ENCODE results near the gene MSI1. TPM values are rescaled to one million over a fixed set of nuclear protein-coding genes. Genes with fewer than 3 reads are reported as not detected.

The MSI1 gene
- total and polyA plus RNA-seq, 2 donors (not counting 1 experiment from before 2014, with no cell fraction given), result not detected

GRCh38 chr12:120343692-120344091, 25.3 kb downstream of the MSI1 start:
- no peaks in the 10 kb centered on the region for H3K27me3 ChIP-seq (ENCODE audit: control insufficient read depth, insufficient read depth, low read length)
- no peaks in the 10 kb centered on the region for H3K36me3 ChIP-seq (ENCODE audit: control insufficient read depth, insufficient read depth, low read length)
- no peak overlapping the region for H3K4me3 ChIP-seq (replicated peaks in 1 of 4; ENCODE audit: control extremely low read depth in 1 of 4, insufficient read depth in 1 of 4, low read depth in 3 of 4, low read length in 4 of 4)
- H3K4me1 ChIP-seq (ENCODE audit: control insufficient read depth, extremely low read depth, insufficient read depth, low read length), result no peaks in the 10 kb centered on the region
- no peaks in the 10 kb centered on the region for H4K20me1 ChIP-seq (ENCODE audit: control insufficient read depth, extremely low read depth, insufficient read depth, low read length)
- no peak for DNase-seq (ENCODE audit: low read depth in 2 of 2)
- H2AFZ ChIP-seq (ENCODE audit: low read length), result no peak overlapping the region
- H3K9ac ChIP-seq (ENCODE audit: insufficient read depth, low read length), result no peak overlapping the region
- no peaks in the 10 kb centered on the region for H3K79me2 ChIP-seq (ENCODE audit: control insufficient read depth, insufficient read depth, low read length)
- TF ChIP-seq CTCF (conservative IDR thresholded peaks at IDR 0.05 in 1 of 2, IDR thresholded peaks at IDR 0.05 in 1 of 2; ENCODE audit: low read depth in 1 of 2, low read length in 2 of 2) (no peak), EZH2 (IDR thresholded peaks at IDR 0.05; ENCODE audit: low read length, missing control alignments) (no peak)
- no peaks in the 10 kb centered on the region for H3K9me3 ChIP-seq (ENCODE audit: control insufficient read depth, insufficient read depth, low read depth, low read length)
- no peak overlapping the region for H3K4me2 ChIP-seq (ENCODE audit: extremely low read depth, insufficient read depth, low read length)
- H3K27ac ChIP-seq (ENCODE audit: insufficient read depth, low read length), result no peak overlapping the region

- Histone ChIP-seq H3K4me2 (ENCODE audit: extremely low read depth, insufficient read depth, low read length) (no peak overlapping the region), H3K79me2 (ENCODE audit: control insufficient read depth, insufficient read depth, low read length) (no peaks in the 10 kb centered on the region), H3K27ac (ENCODE audit: insufficient read depth, low read length) (no peak overlapping the region), H3K9ac (ENCODE audit: insufficient read depth, low read length) (no peak overlapping the region), H3K27me3 (ENCODE audit: control insufficient read depth, insufficient read depth, low read length) (peaks cover 1% of the 10 kb centered on the region), H3K4me3 (replicated peaks in 1 of 4; ENCODE audit: control extremely low read depth in 1 of 4, insufficient read depth in 1 of 4, low read depth in 3 of 4, low read length in 4 of 4) (no peak overlapping the region), H2AFZ (ENCODE audit: low read length) (no peak overlapping the region), H4K20me1 (ENCODE audit: control insufficient read depth, extremely low read depth, insufficient read depth, low read length) (no peaks in the 10 kb centered on the region), H3K9me3 (ENCODE audit: control insufficient read depth, insufficient read depth, low read depth, low read length) (no peaks in the 10 kb centered on the region), H3K36me3 (ENCODE audit: control insufficient read depth, insufficient read depth, low read length) (no peaks in the 10 kb centered on the region), H3K4me1 (ENCODE audit: control insufficient read depth, extremely low read depth, insufficient read depth, low read length) (no peaks in the 10 kb centered on the region)
- TF ChIP-seq CTCF (conservative IDR thresholded peaks at IDR 0.05 in 1 of 2, IDR thresholded peaks at IDR 0.05 in 1 of 2; ENCODE audit: low read depth in 1 of 2, low read length in 2 of 2) (no peak), EZH2 (IDR thresholded peaks at IDR 0.05; ENCODE audit: low read length, missing control alignments) (no peak)
- no peak for DNase-seq (ENCODE audit: low read depth in 2 of 2)
Measured at GRCh38 chr12:120343039-120343537, 25.9 kb downstream of the MSI1 start.

- TF ChIP-seq CTCF (conservative IDR thresholded peaks at IDR 0.05 in 1 of 2, IDR thresholded peaks at IDR 0.05 in 1 of 2; ENCODE audit: low read depth in 1 of 2, low read length in 2 of 2) (no peak), EZH2 (IDR thresholded peaks at IDR 0.05; ENCODE audit: low read length, missing control alignments) (no peak)
- Histone ChIP-seq H4K20me1 (ENCODE audit: control insufficient read depth, extremely low read depth, insufficient read depth, low read length) (no peaks in the 10 kb centered on the region), H3K9ac (ENCODE audit: insufficient read depth, low read length) (no peak overlapping the region), H3K79me2 (ENCODE audit: control insufficient read depth, insufficient read depth, low read length) (no peaks in the 10 kb centered on the region), H3K27ac (ENCODE audit: insufficient read depth, low read length) (no peak overlapping the region), H3K4me2 (ENCODE audit: extremely low read depth, insufficient read depth, low read length) (no peak overlapping the region), H3K9me3 (ENCODE audit: control insufficient read depth, insufficient read depth, low read depth, low read length) (no peaks in the 10 kb centered on the region), H3K36me3 (ENCODE audit: control insufficient read depth, insufficient read depth, low read length) (no peaks in the 10 kb centered on the region), H3K4me3 (replicated peaks in 1 of 4; ENCODE audit: control extremely low read depth in 1 of 4, insufficient read depth in 1 of 4, low read depth in 3 of 4, low read length in 4 of 4) (no peak overlapping the region), H2AFZ (ENCODE audit: low read length) (no peak overlapping the region), H3K27me3 (ENCODE audit: control insufficient read depth, insufficient read depth, low read length) (peaks cover 2% of the 10 kb centered on the region), H3K4me1 (ENCODE audit: control insufficient read depth, extremely low read depth, insufficient read depth, low read length) (no peaks in the 10 kb centered on the region)
- DNase-seq (ENCODE audit: low read depth in 2 of 2), result no peak
Measured at GRCh38 chr12:120342175-120343038, 26.6 kb downstream of the MSI1 start.
